Measurements from ENCODE around the gene PTRHD1.

The PTRHD1 gene

DNA sequence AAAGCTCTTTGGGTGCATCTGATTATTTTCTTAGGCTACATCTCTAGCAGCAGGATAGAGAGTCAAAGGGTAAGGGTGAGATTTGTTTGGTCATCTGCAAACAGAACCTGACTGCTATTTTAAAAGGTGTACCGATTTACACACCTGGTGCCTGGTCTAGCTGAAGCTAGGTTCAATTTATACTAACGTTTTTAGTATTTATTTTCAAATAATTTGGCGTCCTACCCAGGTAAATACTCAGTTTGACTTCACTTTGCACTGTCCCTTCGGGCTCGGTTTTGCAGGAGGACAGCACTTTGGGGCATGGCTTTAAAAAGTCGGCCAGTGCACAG, 683 bp downstream of the PTRHD1 start:
- H3K4me3 ChIP-seq (replicated peaks; ENCODE audit: low read depth, low read length), result peak overlapping the region; percentile 94
- DNase-seq (ENCODE audit: extremely low read depth, insufficient read length), result no peak
- H3K36me3 ChIP-seq (ENCODE audit: control insufficient read depth, insufficient read depth, low read length), result peaks cover 2% of the 10 kb centered on the region; the same call in 1 of the 2 replicates
- TF ChIP-seq, protein P1, sequence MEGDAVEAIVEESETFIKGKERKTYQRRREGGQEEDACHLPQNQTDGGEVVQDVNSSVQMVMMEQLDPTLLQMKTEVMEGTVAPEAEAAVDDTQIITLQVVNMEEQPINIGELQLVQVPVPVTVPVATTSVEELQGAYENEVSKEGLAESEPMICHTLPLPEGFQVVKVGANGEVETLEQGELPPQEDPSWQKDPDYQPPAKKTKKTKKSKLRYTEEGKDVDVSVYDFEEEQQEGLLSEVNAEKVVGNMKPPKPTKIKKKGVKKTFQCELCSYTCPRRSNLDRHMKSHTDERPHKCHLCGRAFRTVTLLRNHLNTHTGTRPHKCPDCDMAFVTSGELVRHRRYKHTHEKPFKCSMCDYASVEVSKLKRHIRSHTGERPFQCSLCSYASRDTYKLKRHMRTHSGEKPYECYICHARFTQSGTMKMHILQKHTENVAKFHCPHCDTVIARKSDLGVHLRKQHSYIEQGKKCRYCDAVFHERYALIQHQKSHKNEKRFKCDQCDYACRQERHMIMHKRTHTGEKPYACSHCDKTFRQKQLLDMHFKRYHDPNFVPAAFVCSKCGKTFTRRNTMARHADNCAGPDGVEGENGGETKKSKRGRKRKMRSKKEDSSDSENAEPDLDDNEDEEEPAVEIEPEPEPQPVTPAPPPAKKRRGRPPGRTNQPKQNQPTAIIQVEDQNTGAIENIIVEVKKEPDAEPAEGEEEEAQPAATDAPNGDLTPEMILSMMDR (IDR thresholded peaks at IDR 0.05; ENCODE audit: insufficient read depth, low read length, poor library complexity, severe bottlenecking), result no peak
- no peaks in the 10 kb centered on the region for H3K27me3 ChIP-seq (replicated peaks; ENCODE audit: control insufficient read depth, insufficient read depth, low read length)

DNA sequence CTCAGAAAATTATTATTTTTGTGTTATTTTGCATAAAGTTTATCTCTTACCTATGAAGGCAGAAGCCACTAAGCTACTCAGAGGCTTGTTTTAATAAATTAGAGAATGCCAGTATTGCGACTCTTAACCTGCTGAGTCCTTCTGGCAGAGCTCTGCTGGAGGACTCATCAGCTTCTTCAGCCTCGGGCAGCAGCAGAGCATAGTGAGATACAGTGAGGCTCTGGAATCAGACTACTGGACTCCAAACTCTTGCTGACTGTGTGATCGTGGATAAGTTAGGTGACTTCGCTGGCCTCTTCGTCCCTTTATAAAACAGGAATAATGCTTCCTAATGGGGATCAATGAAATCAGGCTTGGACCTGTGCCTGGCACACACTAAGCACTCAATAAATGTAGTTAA, 1.7 kb downstream of the PTRHD1 start:
- H3K4me3 ChIP-seq (replicated peaks; ENCODE audit: low read depth, low read length), result no peak overlapping the region
- TF ChIP-seq, protein P1 (IDR thresholded peaks at IDR 0.05; ENCODE audit: insufficient read depth, low read length, poor library complexity, severe bottlenecking), result no peak
- DNase-seq (ENCODE audit: extremely low read depth, insufficient read length), result no peak

DNA sequence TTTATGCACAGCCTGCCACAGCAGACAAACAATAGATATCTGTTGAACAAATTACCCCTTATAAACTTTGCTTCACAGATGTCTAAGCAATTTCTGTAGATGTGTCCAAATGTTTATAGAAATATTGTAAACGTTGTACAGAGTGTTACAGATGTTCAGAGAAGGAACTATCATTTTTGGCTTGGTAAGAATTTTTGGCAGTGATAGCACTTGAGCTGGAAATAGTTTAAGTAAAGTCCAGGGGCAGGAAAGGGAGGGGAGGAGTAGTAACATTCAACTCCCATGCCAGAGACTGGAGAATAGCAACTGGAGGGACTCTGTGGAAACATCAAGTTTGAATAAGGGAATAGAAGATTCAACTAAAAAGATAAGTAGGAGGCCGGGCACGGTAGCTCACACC, 4.4 kb downstream of the PTRHD1 start:
- H3K27me3 ChIP-seq (replicated peaks; ENCODE audit: control insufficient read depth, insufficient read depth, low read length), result no peaks in the 10 kb centered on the region
- TF ChIP-seq, protein P1 (IDR thresholded peaks at IDR 0.05; ENCODE audit: insufficient read depth, low read length, poor library complexity, severe bottlenecking), result no peak

More for the DNA sequence above, 1.7 kb downstream of the PTRHD1 start:
- no peaks in the 10 kb centered on the region for H3K27me3 ChIP-seq (replicated peaks; ENCODE audit: control insufficient read depth, insufficient read depth, low read length)
- no peaks in the 10 kb centered on the region for H3K36me3 ChIP-seq (ENCODE audit: control insufficient read depth, insufficient read depth, low read length)

DNA sequence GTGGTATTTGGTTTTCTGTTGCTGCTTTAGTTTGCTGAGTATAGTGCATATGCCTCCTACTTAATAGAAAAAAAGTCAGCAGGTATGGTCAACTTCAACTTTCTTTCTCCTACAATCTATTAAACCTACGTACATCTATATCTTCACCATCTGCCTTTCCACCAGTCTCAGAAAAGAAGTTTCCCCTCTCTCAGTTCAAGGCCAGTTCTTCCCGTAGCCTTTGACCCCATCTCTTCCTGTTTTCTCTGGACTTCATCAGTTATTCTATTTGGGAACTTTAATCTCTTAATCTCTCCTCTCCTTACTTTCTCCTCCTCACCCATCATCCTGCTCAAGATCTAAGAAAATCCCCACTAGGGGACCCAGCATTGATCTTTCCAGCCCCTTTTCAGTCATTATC, 5.7 kb downstream of the PTRHD1 start:
- TF ChIP-seq, protein P1 (IDR thresholded peaks at IDR 0.05; ENCODE audit: insufficient read depth, low read length, poor library complexity, severe bottlenecking), result no peak
- H3K27me3 ChIP-seq (replicated peaks; ENCODE audit: control insufficient read depth, insufficient read depth, low read length), result no peaks in the 10 kb centered on the region
- DNase-seq (ENCODE audit: extremely low read depth, insufficient read length), result no peak

More for the DNA sequence above, 4.4 kb downstream of the PTRHD1 start:
- H3K4me3 ChIP-seq (replicated peaks; ENCODE audit: low read depth, low read length), result no peak overlapping the region
- H3K36me3 ChIP-seq (ENCODE audit: control insufficient read depth, insufficient read depth, low read length), result no peaks in the 10 kb centered on the region
- no peak for DNase-seq (ENCODE audit: extremely low read depth, insufficient read length)

DNA sequence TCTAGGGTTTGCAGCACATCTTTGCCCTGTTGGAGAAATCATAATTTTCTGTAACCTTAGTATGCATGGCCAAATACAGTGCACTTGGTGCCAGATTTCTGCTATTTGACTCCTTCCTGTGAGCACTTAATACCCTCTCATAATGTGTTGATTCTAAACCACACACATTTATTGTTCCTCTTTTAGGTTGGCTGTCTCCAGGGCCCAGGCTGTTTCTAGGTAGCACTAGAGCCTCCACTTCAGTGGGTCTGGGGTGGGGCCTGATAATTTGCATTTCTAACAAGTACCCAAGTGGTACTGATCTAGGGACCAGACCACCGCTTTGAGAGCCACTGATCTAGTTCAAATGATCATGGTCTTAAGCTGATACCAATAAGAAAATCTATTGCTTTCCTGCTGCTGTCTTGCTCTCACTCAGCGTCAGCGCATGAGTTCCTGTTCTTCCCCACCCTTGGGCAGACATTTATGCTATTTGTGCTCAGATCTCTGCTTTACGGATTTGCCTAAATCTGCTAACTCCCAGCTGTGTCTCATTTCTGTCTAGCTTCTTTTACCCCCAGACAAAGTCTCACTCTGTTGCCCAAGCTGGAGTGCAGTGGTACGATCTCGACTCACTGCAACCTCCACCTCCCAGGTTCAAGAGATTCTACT, 7.4 kb downstream of the PTRHD1 start:
- TF ChIP-seq, protein P1 (IDR thresholded peaks at IDR 0.05; ENCODE audit: insufficient read depth, low read length, poor library complexity, severe bottlenecking), result no peak
- Histone ChIP-seq H3K36me3 (ENCODE audit: control insufficient read depth, insufficient read depth, low read length) (no peaks in the 10 kb centered on the region), H3K27me3 (replicated peaks; ENCODE audit: control insufficient read depth, insufficient read depth, low read length) (no peaks in the 10 kb centered on the region), H3K4me3 (replicated peaks; ENCODE audit: low read depth, low read length) (no peak overlapping the region)
- DNase-seq (ENCODE audit: extremely low read depth, insufficient read length), result peak; percentile 18

More for the DNA sequence above, 5.7 kb downstream of the PTRHD1 start:
- no peaks in the 10 kb centered on the region for H3K36me3 ChIP-seq (ENCODE audit: control insufficient read depth, insufficient read depth, low read length)
- no peak overlapping the region for H3K4me3 ChIP-seq (replicated peaks; ENCODE audit: low read depth, low read length)

DNA sequence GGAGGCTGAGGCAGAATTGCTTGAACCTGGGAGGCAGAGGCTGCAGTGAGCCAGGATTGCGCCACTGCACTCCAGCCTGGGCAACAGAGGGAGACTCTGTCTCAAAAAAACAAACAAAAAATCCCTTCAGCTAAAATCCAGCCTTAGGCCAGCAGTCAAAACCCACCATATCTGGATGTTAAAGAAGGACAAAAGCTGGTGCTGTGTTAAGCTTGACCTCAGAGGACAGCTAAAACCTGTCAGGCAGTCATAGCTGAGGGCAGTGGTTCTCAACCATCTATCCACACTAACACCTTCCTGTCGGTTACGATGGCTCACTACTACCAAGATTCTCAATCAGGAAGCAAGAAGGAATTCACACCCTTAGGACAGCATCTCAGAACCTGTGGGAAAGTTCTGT, 9.6 kb downstream of the PTRHD1 start:
- no peaks in the 10 kb centered on the region for H3K27me3 ChIP-seq (replicated peaks; ENCODE audit: control insufficient read depth, insufficient read depth, low read length)
- TF ChIP-seq, protein P1 (IDR thresholded peaks at IDR 0.05; ENCODE audit: insufficient read depth, low read length, poor library complexity, severe bottlenecking), result no peak
- H3K36me3 ChIP-seq (ENCODE audit: control insufficient read depth, insufficient read depth, low read length), result no peaks in the 10 kb centered on the region
- DNase-seq (ENCODE audit: extremely low read depth, insufficient read length), result no peak
- no peak overlapping the region for H3K4me3 ChIP-seq (replicated peaks; ENCODE audit: low read depth, low read length)

Data from GM06990 (cell line).